ENCODE results near the gene OGFOD3.
A peak's percentile ranks its signal among the peaks of the same experiment; 100 is the strongest.

The OGFOD3 gene

DNA sequence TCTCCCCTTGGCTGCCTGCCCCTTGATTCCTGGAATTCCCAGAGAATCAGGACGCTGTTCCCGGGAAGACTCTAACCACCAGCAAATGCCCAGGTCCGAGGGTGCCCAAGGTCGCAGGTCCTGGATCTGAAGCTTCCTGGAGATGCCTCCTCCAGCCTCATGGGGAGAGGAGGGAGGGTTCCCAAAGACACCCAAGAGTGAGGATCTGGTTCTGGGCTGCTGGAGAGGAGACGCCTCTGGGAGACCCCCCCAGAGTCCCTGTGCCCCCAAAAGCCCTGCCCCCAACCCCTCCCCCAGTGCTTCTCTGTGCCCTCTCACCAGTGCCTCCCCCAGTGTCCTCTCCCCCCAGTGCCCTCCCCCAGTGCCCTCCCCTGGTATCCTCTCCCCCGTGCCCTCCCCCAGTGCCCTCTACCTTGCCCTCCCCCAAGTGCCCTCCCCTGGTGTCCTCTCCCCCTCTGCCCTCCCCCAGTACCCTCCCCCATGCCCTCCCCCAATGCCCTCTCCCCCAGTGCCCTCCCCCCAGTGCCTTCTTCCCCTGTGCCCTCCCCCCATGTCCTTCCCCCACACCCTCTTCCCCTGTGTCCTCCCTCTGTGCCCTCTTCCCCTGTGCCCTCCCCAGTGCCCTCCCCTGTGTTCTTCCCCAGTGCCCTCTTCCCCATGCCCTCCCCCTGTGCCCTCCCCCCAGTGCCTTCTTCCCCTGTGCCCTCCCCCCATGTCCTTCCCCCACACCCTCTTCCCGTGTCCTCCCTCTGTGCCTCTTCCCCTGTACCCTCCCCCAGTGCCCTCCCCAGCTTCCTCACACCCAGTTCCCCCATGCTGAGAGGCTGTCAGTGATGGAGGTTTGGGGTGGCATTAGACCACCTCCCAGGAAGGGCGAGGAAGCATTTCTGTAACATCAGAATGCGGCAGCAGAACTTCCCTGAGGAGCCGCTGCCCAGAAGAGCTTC lies 78.5 kb downstream of the OGFOD3 start:
- peak overlapping the region; percentile 34 for H3K4me3 ChIP-seq (ENCODE audit: low read length)
- TF ChIP-seq, protein P1, sequence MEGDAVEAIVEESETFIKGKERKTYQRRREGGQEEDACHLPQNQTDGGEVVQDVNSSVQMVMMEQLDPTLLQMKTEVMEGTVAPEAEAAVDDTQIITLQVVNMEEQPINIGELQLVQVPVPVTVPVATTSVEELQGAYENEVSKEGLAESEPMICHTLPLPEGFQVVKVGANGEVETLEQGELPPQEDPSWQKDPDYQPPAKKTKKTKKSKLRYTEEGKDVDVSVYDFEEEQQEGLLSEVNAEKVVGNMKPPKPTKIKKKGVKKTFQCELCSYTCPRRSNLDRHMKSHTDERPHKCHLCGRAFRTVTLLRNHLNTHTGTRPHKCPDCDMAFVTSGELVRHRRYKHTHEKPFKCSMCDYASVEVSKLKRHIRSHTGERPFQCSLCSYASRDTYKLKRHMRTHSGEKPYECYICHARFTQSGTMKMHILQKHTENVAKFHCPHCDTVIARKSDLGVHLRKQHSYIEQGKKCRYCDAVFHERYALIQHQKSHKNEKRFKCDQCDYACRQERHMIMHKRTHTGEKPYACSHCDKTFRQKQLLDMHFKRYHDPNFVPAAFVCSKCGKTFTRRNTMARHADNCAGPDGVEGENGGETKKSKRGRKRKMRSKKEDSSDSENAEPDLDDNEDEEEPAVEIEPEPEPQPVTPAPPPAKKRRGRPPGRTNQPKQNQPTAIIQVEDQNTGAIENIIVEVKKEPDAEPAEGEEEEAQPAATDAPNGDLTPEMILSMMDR (IDR thresholded peaks at IDR 0.05; ENCODE audit: insufficient read depth, low read depth, low read length, missing control alignments) = no peak
- DNase-seq (ENCODE audit: low read depth) = no peak
